HL-60/S4 treated with retinoic acid at 250 ng/mL for 4 days and 3 days (cell line): Measurements from ENCODE around the gene CDKN2C.

Experiments used
- in situ Hi-C: fragments of 300-500 bp; cut with MboI; formaldehyde crosslinking; loops from 2 replicates; pipeline ENCODE4 v1.7.0; 2022; ENCODE audit warnings: low sequenced_read_pairs

The CDKN2C gene

DNA sequence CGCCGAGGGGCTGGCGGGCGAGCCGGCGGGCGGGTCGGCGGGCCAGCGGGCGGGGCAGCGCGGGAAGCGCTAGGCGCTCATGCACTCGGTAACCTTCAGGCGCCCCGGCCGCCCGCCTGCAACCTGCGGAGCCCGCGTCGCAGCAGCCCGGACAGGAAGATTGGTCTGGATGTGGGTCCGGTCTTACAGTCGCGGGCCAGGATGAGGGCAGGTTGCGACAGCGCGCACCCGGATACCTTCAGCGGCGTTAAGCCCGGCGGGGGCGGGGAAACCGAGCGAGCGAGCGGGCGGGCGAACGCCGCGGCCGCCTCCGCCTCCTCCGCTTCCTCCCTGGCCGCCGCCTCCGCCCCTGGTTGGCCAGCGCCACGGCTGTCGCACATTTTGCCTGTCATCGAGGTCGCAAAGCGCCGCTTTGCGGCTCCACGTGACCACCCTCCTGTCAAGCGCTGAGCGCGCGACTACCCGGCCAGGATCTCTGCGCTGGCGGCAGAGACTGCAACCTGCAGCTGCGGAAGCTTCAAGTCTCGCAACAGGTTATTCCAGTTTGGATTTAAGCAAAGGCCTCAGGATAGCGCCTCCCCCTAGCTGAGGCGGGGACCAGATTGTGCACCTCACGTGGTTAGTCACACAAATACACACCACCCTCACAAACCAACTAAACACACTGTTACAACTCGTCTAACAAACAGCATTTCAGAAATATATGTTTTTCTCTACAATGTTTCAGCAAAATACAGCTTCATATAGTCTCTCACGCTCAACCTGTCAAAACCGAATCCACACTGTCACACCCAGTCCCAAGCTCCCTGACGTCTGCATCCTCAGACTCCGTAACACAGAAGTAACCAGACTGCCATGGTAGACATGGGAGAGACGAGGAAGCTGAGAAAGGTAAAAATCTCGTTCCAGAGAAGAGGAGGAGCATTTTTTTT is 9.9 kb upstream of the CDKN2C start, which contains the start of gene FAF1:
FAF1 (minus strand) TSS at position 355 of the 932 bp plus-strand sequence. CDS start 456 bp downstream, outside the sequence.
- in situ Hi-C loops: no loop called here

DNA sequence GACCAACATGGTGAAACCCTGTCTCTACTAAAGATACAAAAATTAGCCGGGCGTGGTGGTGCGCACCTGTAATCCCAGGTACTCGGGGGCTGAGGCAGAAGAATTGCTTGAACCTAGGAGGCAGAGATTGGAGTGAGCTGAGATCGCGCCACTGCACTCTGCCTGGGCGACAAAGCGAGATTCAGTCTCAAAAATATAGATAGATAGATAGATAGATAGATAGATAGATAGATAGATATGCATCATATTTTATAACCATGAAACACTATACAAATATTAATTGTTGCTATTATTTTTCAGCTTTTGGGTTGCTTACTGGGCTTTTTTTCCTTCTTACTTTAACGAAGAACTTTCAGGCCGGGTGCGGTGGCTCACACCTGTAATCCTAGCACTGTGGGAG is 5.2 kb upstream of the CDKN2C start:
- in situ Hi-C loops: no loop called here

DNA sequence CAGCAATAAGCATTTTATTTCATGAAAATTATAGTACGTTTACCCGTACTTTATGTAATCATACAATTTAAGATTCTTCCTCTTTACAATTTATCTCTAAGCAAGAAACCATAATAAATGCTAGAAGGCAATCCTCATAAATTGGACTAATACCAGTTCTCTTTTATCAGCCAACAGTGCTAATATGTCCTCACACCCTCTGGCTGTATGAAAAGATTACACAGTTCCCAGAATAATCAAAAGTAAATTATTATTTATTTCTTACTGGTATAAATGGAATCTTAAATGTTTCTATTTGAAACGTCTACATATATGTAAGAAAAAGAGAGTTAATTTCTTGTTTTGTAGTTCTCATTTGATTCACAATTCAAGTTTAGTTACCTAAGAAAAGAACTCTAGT is 3.1 kb upstream of the CDKN2C start:
- in situ Hi-C loops: no loop called here

DNA sequence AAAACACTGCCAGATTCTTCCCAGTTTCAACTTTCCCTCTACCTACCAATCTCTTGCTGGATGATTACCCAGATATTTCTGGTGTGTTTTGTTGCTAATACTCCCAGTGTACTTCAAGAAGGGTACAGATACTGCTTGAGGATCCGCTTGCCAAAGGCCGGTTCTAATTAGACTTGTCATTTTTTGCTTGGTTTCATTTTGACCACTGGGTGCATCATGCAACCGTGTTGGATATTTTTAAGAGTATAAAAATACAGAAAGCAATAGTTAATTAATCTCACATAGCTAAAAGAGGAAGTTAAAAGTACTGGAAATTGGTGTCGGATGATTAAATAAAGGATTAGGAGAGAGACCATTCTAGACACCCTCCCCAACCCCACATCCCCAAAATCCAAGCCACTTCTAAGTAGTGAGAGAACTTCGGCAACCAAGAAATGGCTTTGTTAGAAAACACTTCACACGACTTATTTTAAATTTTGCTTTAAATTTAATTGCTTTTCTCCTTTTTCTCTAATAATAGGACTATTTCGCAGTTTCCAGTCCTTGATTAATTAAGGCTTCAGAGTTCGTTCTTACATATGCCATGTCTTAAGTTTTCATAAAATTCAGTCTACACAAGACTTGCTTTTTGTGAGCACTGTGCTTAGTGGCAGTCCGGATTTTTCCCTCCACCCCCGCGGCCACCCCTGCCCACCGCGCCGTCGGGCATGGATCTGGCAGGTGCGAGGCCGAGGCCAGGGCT is 2.5 kb upstream of the CDKN2C start:
- in situ Hi-C loops: no loop called here

DNA sequence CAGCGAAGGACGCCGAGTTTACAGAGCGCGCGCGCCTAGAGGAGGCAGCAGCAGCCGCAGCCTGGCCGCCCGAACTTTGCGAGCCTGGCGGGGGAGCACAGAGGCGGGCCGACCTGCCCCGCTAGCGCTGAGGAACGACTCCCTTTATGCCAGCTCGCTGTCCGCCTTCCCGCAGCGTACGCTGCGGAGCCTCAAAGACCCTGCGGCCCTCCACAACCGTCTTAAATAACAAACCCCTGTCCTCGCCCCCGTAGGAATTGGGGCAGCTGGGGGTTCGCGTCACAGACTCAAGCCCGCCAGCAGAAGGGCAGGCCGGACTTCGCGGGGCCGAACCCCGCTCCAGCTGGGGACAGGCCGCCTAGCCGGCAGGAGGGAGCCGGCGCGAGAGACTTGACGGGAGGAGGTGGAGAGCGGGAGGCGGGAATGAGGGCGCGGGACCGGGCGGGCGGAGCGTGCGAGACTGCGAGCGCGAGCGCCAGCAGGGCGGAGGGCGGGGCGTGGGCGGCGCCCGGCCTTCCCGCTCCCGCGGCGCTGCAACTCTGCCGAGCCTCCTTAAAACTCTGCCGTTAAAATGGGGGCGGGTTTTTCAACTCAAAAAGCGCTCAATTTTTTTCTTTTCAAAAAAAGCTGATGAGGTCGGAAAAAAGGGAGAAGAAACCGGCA is 1.8 kb upstream of the CDKN2C start:
- in situ Hi-C loops: no loop called here

DNA sequence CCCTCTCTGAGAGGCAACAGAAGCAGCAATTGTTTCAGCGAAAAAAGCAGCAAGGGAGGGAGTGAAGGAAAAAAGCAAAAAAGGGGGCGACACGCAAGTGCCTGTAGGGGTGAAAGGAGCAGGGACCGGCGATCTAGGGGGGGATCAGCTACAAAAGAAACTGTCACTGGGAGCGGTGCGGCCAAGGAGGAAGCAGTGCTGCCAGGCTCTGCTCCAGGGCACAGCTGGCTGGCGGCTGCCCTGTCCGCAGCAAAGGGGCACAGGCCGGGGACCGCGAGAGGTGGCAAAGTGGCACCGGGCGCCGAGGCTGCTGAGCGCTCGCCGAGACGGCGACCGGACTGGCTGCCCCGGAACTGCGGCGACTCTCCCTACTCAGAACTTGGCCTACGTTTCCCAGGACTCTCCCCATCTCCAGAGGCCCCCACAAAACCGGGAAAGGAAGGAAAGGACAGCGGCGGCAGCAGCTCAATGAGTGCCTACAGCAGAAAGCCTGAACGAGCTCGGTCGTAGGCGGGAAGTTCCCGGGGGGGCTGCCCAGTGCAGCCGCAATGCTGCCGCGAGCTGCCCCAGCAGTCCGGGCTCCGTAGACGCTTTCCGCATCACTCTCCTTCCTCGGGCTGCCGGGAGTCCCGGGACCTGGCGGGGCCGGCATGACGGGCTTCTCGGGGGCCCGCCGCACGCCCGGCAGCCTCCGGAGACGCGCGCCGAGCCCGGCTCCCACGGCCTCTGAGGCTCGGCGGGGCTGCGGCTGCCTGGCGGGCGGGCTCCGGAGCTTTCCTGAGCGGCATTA is 1.0 kb upstream of the CDKN2C start:
- in situ Hi-C loops: no loop called here

DNA sequence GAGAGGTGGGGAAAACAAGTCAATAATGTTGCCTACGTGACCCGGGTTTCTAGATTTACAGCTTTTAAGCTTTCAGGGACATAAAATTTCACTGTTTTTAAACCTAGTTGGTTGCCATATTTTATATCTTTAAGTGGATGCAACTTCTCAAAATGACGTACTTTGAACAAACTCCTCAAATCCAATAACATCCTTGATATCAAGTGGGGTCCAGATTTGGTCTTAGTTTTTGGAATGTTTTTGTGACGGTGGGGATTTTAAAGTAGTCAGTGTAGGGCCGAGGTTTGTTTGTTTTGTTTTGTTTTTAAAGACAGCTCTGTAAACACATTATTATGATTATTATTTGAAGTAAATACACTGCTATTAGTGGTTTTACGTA is 453 bp downstream of the CDKN2C start:
- in situ Hi-C loops: no loop called here

DNA sequence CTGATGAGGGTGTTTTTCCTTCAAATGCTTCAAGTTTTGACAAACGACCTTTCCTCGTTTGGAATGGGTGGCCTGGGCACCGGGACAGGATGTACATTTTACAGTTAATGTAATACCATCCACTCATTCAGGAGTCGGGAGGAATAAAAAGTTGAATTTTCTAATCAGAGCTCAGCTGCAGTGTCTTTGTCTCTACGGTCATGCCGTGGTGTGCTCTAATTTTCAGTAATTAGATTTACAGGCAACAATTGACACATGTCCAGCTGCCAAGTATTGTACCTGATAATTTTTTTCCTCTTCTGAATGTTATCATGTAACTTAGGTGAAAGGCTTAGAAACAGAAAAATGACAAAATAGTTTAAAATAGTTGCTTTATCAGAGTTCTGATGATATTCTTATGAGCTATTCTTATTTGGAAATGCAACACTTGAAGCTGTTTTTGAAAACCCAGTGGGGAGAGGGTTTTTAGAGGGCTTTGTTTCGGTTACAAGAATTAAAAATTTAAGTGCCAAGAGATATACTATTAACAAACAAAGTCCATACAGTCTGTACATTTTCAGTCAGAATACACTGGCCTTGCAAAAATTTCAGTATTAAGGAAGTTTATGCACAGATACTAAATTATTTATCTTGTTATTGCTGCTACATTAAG is 1.0 kb downstream of the CDKN2C start:
- in situ Hi-C loops: no loop called here

DNA sequence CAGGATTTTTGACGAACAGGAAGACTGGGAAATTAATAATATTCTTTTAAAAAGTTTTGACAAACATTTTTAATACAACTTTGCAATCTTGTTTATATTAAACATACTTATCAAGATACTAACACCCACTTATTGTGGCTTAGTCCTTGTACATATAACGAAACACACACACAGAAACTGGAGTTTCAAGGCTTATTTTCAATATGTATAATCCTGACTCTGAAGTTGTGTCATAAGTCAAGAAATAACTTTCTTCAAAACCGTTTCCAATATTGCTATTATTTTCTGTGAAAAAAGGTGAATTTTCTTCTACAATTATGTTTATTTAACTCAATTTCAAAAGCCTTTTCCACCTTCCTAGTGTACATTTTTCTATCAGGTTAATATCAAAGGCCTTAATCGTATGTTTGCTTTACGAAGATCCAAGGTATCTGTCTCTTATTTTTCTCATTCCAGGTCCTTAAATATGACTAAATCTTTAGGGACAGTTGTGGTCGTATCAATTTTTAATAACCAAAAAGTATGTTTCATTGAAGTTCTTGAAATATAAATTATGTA is 1.8 kb downstream of the CDKN2C start:
- in situ Hi-C loops: no loop called here

DNA sequence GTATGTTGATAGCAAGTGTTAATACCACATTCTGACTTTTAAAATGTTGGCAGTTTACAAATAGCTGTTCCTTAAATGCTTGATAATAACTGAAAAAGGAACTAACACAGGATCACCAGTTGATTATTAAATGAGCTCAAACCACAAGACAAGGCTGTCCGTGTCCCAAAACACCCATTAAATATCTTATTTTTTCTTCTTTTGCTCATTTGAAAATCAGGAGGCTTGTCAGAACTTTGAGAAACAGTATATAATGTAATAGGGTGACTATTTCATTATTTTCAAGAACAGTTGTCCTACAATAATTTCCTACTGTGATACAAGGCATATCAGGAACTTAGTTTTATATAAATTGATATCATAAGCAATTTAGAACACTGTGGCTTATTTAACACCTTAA is 2.7 kb downstream of the CDKN2C start:
- in situ Hi-C loops: no loop called here

DNA sequence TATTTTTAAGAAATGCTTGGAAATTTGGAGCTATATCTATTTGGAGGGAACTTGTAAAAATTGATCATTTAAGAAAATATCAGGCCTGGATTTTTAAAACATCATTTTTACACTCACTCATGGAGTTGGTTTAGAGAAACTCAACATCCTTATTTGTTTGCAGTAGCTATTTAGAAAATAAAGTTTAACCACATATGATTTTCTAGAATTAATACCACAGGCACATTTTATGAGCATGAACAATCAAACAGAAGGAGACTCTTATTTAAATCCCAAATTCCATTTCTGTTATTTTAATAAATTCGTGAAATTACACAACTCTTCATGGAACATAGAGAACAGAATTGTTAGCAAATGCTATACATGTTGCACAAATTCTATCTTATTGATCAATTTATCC is 3.2 kb downstream of the CDKN2C start:
- in situ Hi-C loops: no loop called here

DNA sequence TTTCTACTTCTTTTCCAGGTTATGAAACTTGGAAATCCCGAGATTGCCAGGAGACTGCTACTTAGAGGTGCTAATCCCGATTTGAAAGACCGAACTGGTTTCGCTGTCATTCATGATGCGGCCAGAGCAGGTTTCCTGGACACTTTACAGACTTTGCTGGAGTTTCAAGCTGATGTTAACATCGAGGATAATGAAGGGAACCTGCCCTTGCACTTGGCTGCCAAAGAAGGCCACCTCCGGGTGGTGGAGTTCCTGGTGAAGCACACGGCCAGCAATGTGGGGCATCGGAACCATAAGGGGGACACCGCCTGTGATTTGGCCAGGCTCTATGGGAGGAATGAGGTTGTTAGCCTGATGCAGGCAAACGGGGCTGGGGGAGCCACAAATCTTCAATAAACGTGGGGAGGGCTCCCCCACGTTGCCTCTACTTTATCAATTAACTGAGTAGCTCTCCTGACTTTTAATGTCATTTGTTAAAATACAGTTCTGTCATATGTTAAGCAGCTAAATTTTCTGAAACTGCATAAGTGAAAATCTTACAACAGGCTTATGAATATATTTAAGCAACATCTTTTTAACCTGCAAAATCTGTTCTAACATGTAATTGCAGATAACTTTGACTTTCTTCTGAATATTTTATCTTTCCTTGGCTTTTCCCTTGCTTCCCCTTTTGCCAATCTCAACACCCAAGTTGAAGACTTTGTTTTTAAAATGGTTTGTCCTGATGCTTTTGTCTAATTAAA is 4.0 kb downstream of the CDKN2C start:
- in situ Hi-C loops: no loop called here

DNA sequence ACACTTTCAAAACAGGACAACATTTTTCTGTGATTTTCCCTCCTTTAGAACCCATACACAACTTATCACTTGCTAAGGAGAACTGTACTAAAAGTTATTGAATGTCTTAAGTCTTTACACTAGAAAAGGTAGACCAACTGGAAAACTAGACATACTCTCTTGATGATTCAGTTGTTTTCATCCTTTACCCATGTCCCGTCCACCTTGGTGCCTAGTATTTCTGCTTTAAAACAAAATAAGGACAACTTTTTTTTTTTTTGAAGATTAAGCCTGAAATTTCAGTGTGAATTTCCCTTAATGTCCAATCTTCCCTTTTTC is 4.5 kb downstream of the CDKN2C start:
- in situ Hi-C loops: no loop called here

DNA sequence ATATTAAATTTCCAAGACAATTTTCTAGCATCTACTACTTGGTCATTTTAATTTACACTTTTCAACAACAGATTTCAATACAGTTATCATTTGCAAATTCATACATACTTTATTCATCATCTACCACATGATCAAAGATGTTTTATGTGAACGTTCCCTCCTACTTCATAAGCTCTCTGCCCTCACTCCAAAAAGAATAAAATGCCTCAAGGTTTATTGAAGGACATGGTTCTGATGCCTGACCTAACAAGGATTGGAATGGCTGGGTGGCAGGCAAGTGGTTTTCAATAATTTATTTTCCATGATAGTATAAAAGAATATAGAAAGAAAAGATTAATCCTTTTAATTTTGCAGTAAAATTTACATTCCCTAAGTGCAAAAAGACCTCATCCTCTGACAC is 5.4 kb downstream of the CDKN2C start:
- in situ Hi-C loops: no loop called here

DNA sequence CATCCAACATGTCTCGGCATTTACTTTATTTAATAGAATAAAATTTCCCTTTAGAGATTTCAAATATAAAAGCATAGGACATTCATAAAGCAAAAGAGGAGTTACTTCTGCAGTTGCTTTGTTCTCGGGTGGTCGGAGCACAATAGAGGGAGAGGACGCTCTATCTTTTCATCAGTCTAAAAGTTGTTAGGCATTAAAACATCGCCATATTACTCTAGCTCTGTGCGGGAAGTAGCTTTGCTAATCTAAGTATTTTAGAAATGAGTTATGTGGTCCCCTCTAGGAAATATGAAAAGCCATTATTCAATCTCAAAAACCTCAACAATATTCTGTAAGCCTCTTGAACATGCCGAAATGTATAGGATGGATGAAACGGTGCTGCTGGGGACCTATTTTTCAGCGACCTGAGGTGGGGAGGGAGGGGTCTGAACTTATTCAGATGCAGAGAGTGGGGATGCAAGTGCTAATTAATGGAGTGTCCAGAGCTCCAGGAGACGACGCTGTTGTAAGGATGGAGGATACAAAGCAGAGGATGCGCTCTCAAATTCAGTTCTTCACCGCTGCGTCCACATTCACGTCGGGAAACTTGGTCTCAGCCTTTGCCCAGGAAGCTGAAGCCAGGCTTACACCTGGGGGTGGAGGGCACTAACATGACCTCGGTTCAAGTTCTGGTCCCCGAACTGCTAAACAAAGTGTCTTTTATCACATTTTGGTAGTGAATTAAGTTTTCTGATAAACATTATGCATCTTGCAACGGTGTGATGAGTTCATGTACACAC is 6.3 kb downstream of the CDKN2C start:
- in situ Hi-C loops: no loop called here

DNA sequence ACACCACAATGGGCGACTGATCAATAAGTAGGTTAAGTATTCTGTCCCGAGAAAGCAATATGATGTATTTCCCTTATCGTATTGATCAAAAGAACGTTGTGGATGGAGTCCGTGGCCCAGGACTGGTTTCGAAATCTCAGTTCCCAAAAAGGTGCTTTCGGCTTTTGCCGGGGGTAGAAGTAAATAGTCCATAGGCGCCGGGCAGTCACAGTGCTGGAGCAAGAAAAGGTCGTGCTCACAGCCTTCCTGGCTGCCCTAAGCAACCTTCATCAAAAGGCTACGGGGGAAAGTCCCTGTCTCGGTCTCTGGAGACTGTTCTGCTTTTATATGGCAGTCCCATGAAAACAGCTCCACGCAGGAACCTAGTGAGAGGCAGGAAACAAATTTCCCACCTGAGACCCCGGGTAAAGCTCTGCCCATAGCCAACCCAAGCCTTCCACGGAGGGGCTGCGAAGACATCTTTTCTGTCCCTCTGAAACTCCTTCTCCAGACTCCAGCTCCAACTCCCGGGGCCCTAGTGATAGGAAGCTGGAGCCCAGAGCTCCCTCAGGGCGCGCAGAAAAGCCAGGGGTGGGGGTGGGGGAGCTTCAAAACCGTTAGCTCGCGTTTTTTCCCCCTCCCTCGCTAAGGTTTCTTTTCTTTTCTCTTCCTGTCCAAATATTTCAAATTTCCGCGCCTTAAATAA is 7.0 kb downstream of the CDKN2C start:
- in situ Hi-C loops: no loop called here

DNA sequence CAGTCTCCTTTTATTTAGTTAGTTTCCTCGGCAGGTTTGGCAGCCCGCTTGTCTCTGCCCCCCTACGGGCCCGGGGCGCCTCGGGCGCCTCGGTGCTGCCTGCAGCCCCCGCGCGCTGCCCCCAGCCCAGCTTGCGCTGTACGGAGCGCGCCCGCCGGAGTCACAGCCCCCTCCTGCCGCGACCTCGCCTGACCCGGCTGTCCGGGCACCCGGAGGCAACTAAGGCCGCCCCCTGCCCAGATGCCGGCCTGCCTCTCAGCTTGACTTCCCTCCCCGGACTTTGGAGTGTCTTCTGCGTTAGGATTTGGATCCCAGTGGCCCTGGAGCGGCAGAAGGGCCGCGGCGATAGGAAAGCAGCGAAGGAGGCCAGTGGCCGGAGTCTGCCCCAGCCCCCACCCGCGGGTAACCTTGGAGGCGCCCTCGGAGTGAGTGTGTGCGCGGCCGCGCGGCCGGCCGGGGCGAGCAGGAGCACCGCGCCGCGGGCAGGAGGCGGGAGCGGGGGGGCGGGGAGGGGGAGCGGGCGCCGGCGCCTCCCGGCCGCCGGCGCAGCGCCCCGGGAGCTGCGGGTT is 7.6 kb downstream of the CDKN2C start:
- in situ Hi-C loops: no loop called here
